ENCODE measurements around the gene RAD23B. TPM values are rescaled to one million over a fixed set of nuclear protein-coding genes. Genes with fewer than 3 reads are reported as not detected.

Gene RAD23B
- total and polyA plus RNA-seq, 2 of the 13 experiments (the other 11 are each of a cell fraction or from before 2014, with no cell fraction given), result 133 to 156 TPM

DNA sequence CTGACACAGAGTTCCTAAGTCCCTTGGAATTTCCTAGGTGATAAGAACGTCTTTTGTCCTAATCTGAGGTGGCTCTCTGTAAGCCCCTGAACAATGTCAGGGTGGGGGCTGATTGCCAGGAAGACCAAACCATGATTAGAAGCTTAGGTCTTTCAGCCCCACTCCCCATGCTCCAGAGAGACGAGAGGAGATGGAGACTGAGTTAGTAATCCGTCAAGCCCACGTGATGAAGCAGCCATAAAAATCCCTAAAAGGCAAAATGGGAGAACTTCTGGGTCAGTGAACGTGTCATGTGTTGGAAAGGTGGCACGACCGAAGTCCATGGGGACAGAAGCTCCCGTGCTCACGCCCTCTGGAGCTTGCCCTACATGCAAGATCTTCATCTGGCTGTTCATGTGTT, 85.6 kb downstream of the RAD23B start (continued):
- TF ChIP-seq, protein P1, sequence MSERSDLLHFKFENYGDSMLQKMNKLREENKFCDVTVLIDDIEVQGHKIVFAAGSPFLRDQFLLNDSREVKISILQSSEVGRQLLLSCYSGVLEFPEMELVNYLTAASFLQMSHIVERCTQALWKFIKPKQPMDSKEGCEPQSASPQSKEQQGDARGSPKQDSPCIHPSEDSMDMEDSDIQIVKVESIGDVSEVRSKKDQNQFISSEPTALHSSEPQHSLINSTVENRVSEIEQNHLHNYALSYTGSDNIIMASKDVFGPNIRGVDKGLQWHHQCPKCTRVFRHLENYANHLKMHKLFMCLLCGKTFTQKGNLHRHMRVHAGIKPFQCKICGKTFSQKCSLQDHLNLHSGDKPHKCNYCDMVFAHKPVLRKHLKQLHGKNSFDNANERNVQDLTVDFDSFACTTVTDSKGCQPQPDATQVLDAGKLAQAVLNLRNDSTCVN (CRISPR knock-in tag; IDR thresholded peaks at IDR 0.05; ENCODE audit: borderline replicate concordance), result no peak
- TF ChIP-seq, protein P2, sequence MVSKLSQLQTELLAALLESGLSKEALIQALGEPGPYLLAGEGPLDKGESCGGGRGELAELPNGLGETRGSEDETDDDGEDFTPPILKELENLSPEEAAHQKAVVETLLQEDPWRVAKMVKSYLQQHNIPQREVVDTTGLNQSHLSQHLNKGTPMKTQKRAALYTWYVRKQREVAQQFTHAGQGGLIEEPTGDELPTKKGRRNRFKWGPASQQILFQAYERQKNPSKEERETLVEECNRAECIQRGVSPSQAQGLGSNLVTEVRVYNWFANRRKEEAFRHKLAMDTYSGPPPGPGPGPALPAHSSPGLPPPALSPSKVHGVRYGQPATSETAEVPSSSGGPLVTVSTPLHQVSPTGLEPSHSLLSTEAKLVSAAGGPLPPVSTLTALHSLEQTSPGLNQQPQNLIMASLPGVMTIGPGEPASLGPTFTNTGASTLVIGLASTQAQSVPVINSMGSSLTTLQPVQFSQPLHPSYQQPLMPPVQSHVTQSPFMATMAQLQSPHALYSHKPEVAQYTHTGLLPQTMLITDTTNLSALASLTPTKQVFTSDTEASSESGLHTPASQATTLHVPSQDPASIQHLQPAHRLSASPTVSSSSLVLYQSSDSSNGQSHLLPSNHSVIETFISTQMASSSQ (IDR thresholded peaks at IDR 0.05; ENCODE audit: low read depth), result no peak
- TF ChIP-seq, protein P2 (CRISPR knock-in tag; IDR thresholded peaks at IDR 0.05; ENCODE audit: borderline replicate concordance), result no peak
- TF ChIP-seq YY1 (IDR thresholded peaks at IDR 0.05; ENCODE audit: insufficient read depth, insufficient replicate concordance, low read depth, low read length) (no peak), HNF4A (CRISPR knock-in tag; IDR thresholded peaks at IDR 0.05) (peak; percentile 75), BCL6 (CRISPR knock-in tag; IDR thresholded peaks at IDR 0.05) (peak; percentile 32; the same call in 1 of the 2 replicates), ARID2 (CRISPR knock-in tag; IDR thresholded peaks at IDR 0.05; ENCODE audit: borderline replicate concordance) (no peak), MAFF (IDR thresholded peaks at IDR 0.05; ENCODE audit: low read depth, low read length) (no peak), ZNF441 (CRISPR knock-in tag; IDR thresholded peaks at IDR 0.05; ENCODE audit: borderline replicate concordance) (0 out of 2 replicates have a peak, but pooled peaks have one; percentile 16), DMAP1 (CRISPR knock-in tag; IDR thresholded peaks at IDR 0.05) (0 out of 2 replicates have a peak, but pooled peaks have one; percentile 15), BATF2 (CRISPR knock-in tag; IDR thresholded peaks at IDR 0.05) (no peak), SMARCC2 (IDR thresholded peaks at IDR 0.05) (no peak), ZNF773 (CRISPR knock-in tag; IDR thresholded peaks at IDR 0.05; ENCODE audit: borderline replicate concordance) (no peak), ZXDC (CRISPR knock-in tag; IDR thresholded peaks at IDR 0.05) (no peak)
- TF ChIP-seq, protein P3, sequence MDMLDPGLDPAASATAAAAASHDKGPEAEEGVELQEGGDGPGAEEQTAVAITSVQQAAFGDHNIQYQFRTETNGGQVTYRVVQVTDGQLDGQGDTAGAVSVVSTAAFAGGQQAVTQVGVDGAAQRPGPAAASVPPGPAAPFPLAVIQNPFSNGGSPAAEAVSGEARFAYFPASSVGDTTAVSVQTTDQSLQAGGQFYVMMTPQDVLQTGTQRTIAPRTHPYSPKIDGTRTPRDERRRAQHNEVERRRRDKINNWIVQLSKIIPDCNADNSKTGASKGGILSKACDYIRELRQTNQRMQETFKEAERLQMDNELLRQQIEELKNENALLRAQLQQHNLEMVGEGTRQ (IDR thresholded peaks at IDR 0.05; ENCODE audit: low read depth, low read length), result 0 out of 2 replicates have a peak, but pooled peaks have one; percentile 35
- TF ChIP-seq, protein P3 (CRISPR knock-in tag; IDR thresholded peaks at IDR 0.05; ENCODE audit: borderline replicate concordance), result peak; percentile 70; the same call in 1 of the 2 replicates

Measured in HepG2 (cell line).